Fibroblast of pulmonary artery (primary cell): ENCODE measurements around the gene LRRN4.
A peak's percentile ranks its signal among the peaks of the same experiment; 100 is the strongest.

Experiments
- DNase-seq: peaks from one replicate; pipeline ENCODE4 v3.0.0-alpha.2; 2010; ENCODE audit warnings: low read depth
- H3K4me3 ChIP-seq: replicated peaks from 2 replicates; pipeline ENCODE4 v1.5.1; 2011; ENCODE audit warnings: low read depth, mild to moderate bottlenecking, control low read depth, low read length, moderate library complexity
- CTCF ChIP-seq: IDR thresholded peaks from 2 replicates; pipeline ENCODE4 v1.5.1; 2011; ENCODE audit warnings: mild to moderate bottlenecking, control low read depth, low read length, inconsistent platforms; ENCODE audit errors: missing control alignments

LRRN4 gene

GRCh38 chr20:6094565-6094964, 40.7 kb upstream of the LRRN4 start:
- DNase-seq: no peak
- no peak overlapping the region for H3K4me3 ChIP-seq
- no peak for TF ChIP-seq CTCF

- DNase-seq: no peak
- no peak overlapping the region for H3K4me3 ChIP-seq
- no peak for TF ChIP-seq CTCF
These were observed 40.2 kb upstream of the LRRN4 start for GRCh38 chr20:6094063-6094462.

GRCh38 chr20:6091661-6092060, 37.8 kb upstream of the LRRN4 start:
- no peak for DNase-seq
- H3K4me3 ChIP-seq: no peak overlapping the region
- TF ChIP-seq CTCF: no peak

GRCh38 chr20:6086868-6087267, 33.0 kb upstream of the LRRN4 start:
- no peak for TF ChIP-seq CTCF
- H3K4me3 ChIP-seq: no peak overlapping the region
- no peak for DNase-seq

GRCh38 chr20:6083926-6084325, 30.1 kb upstream of the LRRN4 start:
- H3K4me3 ChIP-seq: no peak overlapping the region
- DNase-seq: no peak
- no peak for TF ChIP-seq CTCF

GRCh38 chr20:6081236-6081635, 27.4 kb upstream of the LRRN4 start:
- DNase-seq: peak; percentile 66
- no peak overlapping the region for H3K4me3 ChIP-seq
- no peak for TF ChIP-seq CTCF

- TF ChIP-seq CTCF: no peak
These were observed 25.2 kb upstream of the LRRN4 start for GRCh38 chr20:6079016-6079415.

More at GRCh38 chr20:6079016-6079415, 25.2 kb upstream of the LRRN4 start:
- no peak for DNase-seq
- no peak overlapping the region for H3K4me3 ChIP-seq
